Measurements from ENCODE around the gene C1QTNF3. TPM values are rescaled to one million over a fixed set of nuclear protein-coding genes. Genes with fewer than 3 reads are reported as not detected.

The C1QTNF3 gene
- total RNA-seq, 1 donor from 2014 or later, result 7.7 TPM

- ATAC-seq (ENCODE audit: low read depth) (no peak), DNase-seq (no peak)
- intact Hi-C loops (cut with micrococcal nuclease), result no loop called here
- Mint-ChIP-seq H3K9me3 (no peaks in the 10 kb centered on the region), H3K27ac (no peak overlapping the region), H3K36me3 (ENCODE audit: low read depth) (peaks cover 45% of the 10 kb centered on the region), H3K4me3 (no peak overlapping the region), H3K4me1 (no peaks in the 10 kb centered on the region), H3K27me3 (no peaks in the 10 kb centered on the region)
- POLR2A ChIA-PET, result no interaction called here
- TF ChIP-seq CTCF (IDR thresholded peaks at IDR 0.05), result no peak
- CTCF ChIA-PET, result interaction anchor here (0.9 kb wide), 1 partner anchor 464 kb away, joined by 3 read pairs; no protein-coding TSS in a partner anchor
These were observed 41.7 kb downstream of the C1QTNF3 start for GRCh38 chr5:34001241-34001841.

- peaks cover 44% of the 10 kb centered on the region for H3K36me3 Mint-ChIP-seq (ENCODE audit: low read depth)
These were observed 43.0 kb downstream of the C1QTNF3 start for GRCh38 chr5:33999978-34000377.

GRCh38 chr5:33997331-33997983, 45.6 kb downstream of the C1QTNF3 start:
- DNase-seq (no peak), ATAC-seq (ENCODE audit: low read depth) (peak; percentile 40)
- POLR2A ChIA-PET, result no interaction called here
- H3K36me3 Mint-ChIP-seq (ENCODE audit: low read depth), result peaks cover 32% of the 10 kb centered on the region
- no peaks in the 10 kb centered on the region for H3K9me3 Mint-ChIP-seq
- CTCF ChIA-PET, result interaction anchor here (0.6 to 1.8 kb wide), 8 partner anchors 9 to 467 kb away, joined by 3 to 12 read pairs (median 4); no protein-coding TSS in a partner anchor
- no peak overlapping the region for H3K4me3 Mint-ChIP-seq
- H3K27me3 Mint-ChIP-seq, result no peaks in the 10 kb centered on the region
- TF ChIP-seq CTCF (IDR thresholded peaks at IDR 0.05), result no peak
- H3K4me1 Mint-ChIP-seq, result no peaks in the 10 kb centered on the region
- intact Hi-C loops (cut with micrococcal nuclease), result loop anchor here (1.0 kb wide), 1 partner anchor 10 kb away; no protein-coding TSS in a partner anchor
- no peak overlapping the region for H3K27ac Mint-ChIP-seq

More at GRCh38 chr5:33999978-34000377, 43.0 kb downstream of the C1QTNF3 start:
- H3K4me3 Mint-ChIP-seq, result no peak overlapping the region
- no peaks in the 10 kb centered on the region for H3K4me1 Mint-ChIP-seq
- no peaks in the 10 kb centered on the region for H3K27me3 Mint-ChIP-seq
- ChIA-PET CTCF (interaction anchor here (0.6 to 1.6 kb wide), 2 partner anchors 30 to 489 kb away, joined by 3 read pairs; no protein-coding TSS in a partner anchor), POLR2A (no interaction called here)
- no peak for DNase-seq
- intact Hi-C loops (cut with micrococcal nuclease), result no loop called here
- no peak for ATAC-seq (ENCODE audit: low read depth)
- H3K27ac Mint-ChIP-seq, result no peak overlapping the region
- TF ChIP-seq CTCF (IDR thresholded peaks at IDR 0.05), result no peak
- H3K9me3 Mint-ChIP-seq, result no peaks in the 10 kb centered on the region

GRCh38 chr5:33995865-33996264, 47.1 kb downstream of the C1QTNF3 start:
- no peaks in the 10 kb centered on the region for H3K9me3 Mint-ChIP-seq
- no peak overlapping the region for H3K4me3 Mint-ChIP-seq
- no peaks in the 10 kb centered on the region for H3K27me3 Mint-ChIP-seq
- no peaks in the 10 kb centered on the region for H3K4me1 Mint-ChIP-seq
- ATAC-seq (ENCODE audit: low read depth), result no peak
- no peak for TF ChIP-seq CTCF (IDR thresholded peaks at IDR 0.05)
- no peak for DNase-seq
- peaks cover 27% of the 10 kb centered on the region for H3K36me3 Mint-ChIP-seq (ENCODE audit: low read depth)
- intact Hi-C loops (cut with micrococcal nuclease), result no loop called here
- CTCF ChIA-PET, result interaction anchor here (1.0 to 1.4 kb wide), 2 partner anchors 9 to 22 kb away, joined by 3 read pairs; no protein-coding TSS in a partner anchor
- POLR2A ChIA-PET, result no interaction called here
- H3K27ac Mint-ChIP-seq, result no peak overlapping the region

- Mint-ChIP-seq H3K4me1 (no peaks in the 10 kb centered on the region), H3K36me3 (ENCODE audit: low read depth) (peaks cover 23% of the 10 kb centered on the region), H3K4me3 (no peak overlapping the region), H3K27me3 (no peaks in the 10 kb centered on the region), H3K27ac (no peak overlapping the region), H3K9me3 (no peaks in the 10 kb centered on the region)
- ATAC-seq (ENCODE audit: low read depth) (no peak), DNase-seq (no peak)
- CTCF ChIA-PET, result no interaction called here
- no peak for TF ChIP-seq CTCF (IDR thresholded peaks at IDR 0.05)
- intact Hi-C loops (cut with micrococcal nuclease), result no loop called here
- POLR2A ChIA-PET, result no interaction called here
These were observed 48.2 kb downstream of the C1QTNF3 start for GRCh38 chr5:33994845-33995244.

Measured in activated B cell treated with CpG ODN at 0.5 μM for 24 hours (primary cell).